ENCODE data around the gene PRKCB. TPM values are rescaled to one million over a fixed set of nuclear protein-coding genes. Genes with fewer than 3 reads are reported as not detected.
"Not testable (repeated sequence)": the region's sequence is repeated elsewhere in the genome, so short reads cannot be mapped to it uniquely, and the experiment has no call there.

PRKCB gene
- total RNA-seq, 4 donors from 2014 or later, result 10.7 to 23.9 (median 18.2) TPM

DNA sequence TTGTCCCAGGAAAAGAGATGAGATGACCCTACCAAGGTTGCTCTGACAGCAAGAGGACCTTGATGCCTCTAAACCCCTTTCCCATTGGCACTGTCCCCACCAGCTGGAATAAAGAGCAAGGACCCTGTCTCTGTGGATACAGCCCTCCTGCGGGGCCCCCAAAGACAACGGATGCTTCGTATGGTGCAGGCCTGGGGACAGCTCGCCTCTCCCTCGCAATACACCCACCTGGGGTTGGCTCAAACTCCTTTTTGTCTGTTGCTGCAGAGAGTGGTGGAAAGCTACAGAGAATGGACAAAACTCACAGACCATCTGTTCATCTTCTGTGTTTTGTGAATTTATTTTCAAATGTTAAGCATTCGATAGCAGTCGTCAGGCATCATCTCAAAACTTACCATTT lies 392.7 kb downstream of the PRKCB start:
- Histone ChIP-seq H3K27me3 (no peaks in the 10 kb centered on the region), H3K4me1 (no peaks in the 10 kb centered on the region), H3K4me3 (no peak overlapping the region), H3K36me3 (no peaks in the 10 kb centered on the region), H3K9me3 (peaks cover 0 to 7% (median 0%) of the 10 kb centered on the region in 3 donors), H3K27ac (no peak overlapping the region)
- no peak for TF ChIP-seq EP300 (IDR thresholded peaks at IDR 0.05)
- TF ChIP-seq, protein P1, sequence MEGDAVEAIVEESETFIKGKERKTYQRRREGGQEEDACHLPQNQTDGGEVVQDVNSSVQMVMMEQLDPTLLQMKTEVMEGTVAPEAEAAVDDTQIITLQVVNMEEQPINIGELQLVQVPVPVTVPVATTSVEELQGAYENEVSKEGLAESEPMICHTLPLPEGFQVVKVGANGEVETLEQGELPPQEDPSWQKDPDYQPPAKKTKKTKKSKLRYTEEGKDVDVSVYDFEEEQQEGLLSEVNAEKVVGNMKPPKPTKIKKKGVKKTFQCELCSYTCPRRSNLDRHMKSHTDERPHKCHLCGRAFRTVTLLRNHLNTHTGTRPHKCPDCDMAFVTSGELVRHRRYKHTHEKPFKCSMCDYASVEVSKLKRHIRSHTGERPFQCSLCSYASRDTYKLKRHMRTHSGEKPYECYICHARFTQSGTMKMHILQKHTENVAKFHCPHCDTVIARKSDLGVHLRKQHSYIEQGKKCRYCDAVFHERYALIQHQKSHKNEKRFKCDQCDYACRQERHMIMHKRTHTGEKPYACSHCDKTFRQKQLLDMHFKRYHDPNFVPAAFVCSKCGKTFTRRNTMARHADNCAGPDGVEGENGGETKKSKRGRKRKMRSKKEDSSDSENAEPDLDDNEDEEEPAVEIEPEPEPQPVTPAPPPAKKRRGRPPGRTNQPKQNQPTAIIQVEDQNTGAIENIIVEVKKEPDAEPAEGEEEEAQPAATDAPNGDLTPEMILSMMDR (IDR thresholded peaks at IDR 0.05), result no peak
- no peak for TF ChIP-seq POLR2A (IDR thresholded peaks at IDR 0.05)
- TF ChIP-seq POLR2AphosphoS5 (IDR thresholded peaks at IDR 0.05), result no peak
- 61 to 94% methylated on average over 2 to 3 of the region's 7 CpGs for WGBS, 2 donors (ENCODE audit: low coverage in 1 of 2)
- ATAC-seq, result no peak

DNA sequence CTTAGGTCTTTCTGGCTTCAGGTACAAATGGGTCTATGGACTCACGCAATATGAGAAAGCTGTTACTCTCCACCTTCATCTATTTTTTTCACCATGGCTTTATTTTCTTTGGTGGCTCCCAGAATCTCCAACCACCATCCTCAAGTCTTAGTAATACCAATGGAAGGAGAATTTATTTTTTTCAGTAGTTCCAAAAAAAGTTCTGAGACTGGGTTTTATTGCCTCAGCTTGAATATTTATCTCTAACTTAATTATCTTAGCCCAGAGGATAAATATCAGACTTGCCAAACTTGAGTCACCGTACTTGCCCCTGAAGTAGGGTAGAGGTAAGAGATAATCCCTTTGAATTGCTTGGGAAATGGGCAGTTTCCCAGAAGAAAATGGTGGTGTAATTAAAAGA lies 397.2 kb downstream of the PRKCB start:
- 89 to 100% methylated on average over 1 to 2 of the region's 2 CpGs for WGBS, 2 donors (ENCODE audit: low coverage in 1 of 2)
- TF ChIP-seq POLR2AphosphoS5 (IDR thresholded peaks at IDR 0.05) (no peak), POLR2A (IDR thresholded peaks at IDR 0.05) (no peak), EP300 (IDR thresholded peaks at IDR 0.05) (no peak)
- TF ChIP-seq, protein P1 (IDR thresholded peaks at IDR 0.05), result no peak
- Histone ChIP-seq H3K9me3 (peaks cover 0 to 16% (median 0%) of the 10 kb centered on the region in 3 donors), H3K27ac (no peak overlapping the region), H3K27me3 (no peaks in the 10 kb centered on the region), H3K36me3 (no peaks in the 10 kb centered on the region), H3K4me3 (no peak overlapping the region), H3K4me1 (no peaks in the 10 kb centered on the region)
- ATAC-seq, result no peak

DNA sequence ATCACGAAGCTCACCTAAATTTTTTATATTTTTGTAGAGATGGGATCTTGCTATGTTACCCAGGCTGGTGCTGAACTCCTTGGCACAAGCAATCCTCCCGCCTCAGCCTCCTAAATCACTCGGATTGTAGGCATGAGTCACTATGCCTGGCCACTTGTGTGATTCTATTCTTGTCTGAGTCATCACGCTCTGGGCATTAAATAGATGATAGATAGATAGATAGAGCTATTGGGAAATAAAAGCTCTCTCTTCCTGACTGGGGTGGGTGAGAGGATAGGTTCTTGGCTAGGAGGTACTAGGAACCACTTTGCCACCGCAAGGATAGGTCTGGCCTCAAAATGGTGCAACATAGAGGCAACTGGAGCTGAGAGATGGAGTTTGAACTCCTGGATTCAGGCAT lies 399.0 kb downstream of the PRKCB start:
- H3K36me3 ChIP-seq, result no peaks in the 10 kb centered on the region
- H3K27ac ChIP-seq, result no peak overlapping the region
- H3K4me1 ChIP-seq, result no peaks in the 10 kb centered on the region
- WGBS, 2 donors (ENCODE audit: low coverage in 1 of 2), result 56 to 76% methylated on average over 4 to 5 of the region's 5 CpGs
- no peak for ATAC-seq
- TF ChIP-seq EP300 (IDR thresholded peaks at IDR 0.05) (no peak), POLR2AphosphoS5 (IDR thresholded peaks at IDR 0.05) (no peak), POLR2A (IDR thresholded peaks at IDR 0.05) (no peak)
- TF ChIP-seq, protein P1 (IDR thresholded peaks at IDR 0.05), result no peak
- H3K9me3 ChIP-seq, result peaks cover 0 to 22% (median 0%) of the 10 kb centered on the region in 3 donors
- H3K4me3 ChIP-seq, result no peak overlapping the region
- H3K27me3 ChIP-seq, result no peaks in the 10 kb centered on the region

DNA sequence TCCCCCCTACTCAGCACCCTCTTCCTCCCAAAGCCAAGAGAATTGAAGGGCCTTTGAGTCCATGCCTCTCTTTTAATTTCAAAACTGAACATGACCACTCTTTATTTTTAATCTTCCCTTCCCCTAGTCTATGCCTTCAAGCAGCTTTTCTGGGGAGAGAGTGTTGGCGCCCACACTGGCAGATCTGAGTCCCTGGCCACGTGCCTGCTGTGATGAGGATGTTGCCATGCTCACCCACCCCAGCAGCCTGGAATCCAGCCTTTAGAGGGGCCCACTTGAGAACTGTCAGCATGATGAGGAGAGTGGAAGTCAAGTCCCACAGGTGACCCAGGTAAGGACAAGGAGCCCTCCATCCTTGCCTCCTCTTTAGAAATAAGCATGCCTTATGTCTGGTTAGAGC lies 400.0 kb downstream of the PRKCB start:
- no peak for ATAC-seq
- H3K27ac ChIP-seq, result no peak overlapping the region
- H3K36me3 ChIP-seq, result no peaks in the 10 kb centered on the region
- peaks cover 0 to 22% (median 0%) of the 10 kb centered on the region in 3 donors for H3K9me3 ChIP-seq
- TF ChIP-seq POLR2AphosphoS5 (IDR thresholded peaks at IDR 0.05), result no peak
- no peak overlapping the region for H3K4me3 ChIP-seq
- no peaks in the 10 kb centered on the region for H3K4me1 ChIP-seq
- WGBS, 2 donors (ENCODE audit: low coverage in 1 of 2), result 29 to 88% methylated on average over 1 to 2 of the region's 2 CpGs
- H3K27me3 ChIP-seq, result no peaks in the 10 kb centered on the region

DNA sequence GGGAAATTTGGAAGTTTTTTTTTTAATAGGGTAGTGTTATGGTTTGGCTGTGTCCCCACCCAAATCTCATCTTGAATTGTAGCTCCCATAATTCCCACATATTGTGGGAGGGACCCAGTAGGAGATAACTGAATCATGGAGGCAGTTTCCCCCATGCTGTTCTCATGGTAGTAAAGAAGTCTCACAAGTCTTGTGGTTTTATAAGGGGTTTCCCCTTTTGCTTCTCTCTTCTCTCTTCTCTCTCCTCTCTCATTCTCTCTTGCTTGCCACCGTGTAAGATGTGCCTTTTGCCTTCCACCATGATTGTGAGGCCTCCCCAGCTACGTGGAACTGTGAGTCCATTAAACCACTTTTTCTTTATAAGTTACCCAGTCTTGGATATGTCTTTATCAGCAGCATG lies 403.1 kb downstream of the PRKCB start:
- ATAC-seq, H3K4me1 ChIP-seq, H3K27ac ChIP-seq, H3K4me3 ChIP-seq, H3K27me3 ChIP-seq, H3K36me3 ChIP-seq: not testable (repeated sequence)
- 50 to 59% methylated on average over 2 of the region's 2 CpGs for WGBS, 2 donors (ENCODE audit: low coverage in 1 of 2)
- peaks cover 0 to 22% (median 0%) of the 10 kb centered on the region in 3 donors for H3K9me3 ChIP-seq

DNA sequence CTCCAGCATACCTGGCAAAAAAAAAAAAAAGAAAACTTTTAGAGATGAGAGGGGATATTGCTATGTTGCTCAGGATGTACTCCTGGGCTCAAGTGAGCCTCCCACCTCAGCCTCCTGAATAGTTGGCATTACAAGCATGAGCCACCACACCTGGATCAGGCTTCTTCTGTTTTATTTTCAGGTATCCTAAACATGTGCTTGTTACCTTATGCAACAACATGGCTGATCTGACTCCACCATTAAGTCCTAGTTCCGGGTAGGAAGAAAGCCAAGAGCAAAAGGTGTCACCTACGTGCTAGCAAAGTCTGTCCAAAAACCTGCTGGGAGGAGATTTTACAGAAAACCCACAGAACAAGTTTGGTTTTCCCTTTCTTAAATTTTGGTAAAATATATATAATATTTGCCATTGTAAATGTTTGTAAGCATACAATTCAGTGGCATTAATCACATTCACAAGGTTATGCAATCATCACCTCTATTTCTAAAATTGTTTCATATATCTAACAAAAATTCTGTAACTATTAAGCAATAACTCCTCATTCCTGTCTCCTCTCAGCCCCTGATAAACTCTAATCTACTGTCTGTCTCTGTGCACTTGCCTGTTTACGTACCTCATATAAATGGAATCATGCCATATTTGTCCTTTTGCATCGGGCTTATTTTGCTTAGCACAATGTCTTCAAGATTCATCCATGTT lies 411.3 kb downstream of the PRKCB start:
- H3K4me3 ChIP-seq, result no peak overlapping the region
- H3K27me3 ChIP-seq, result peaks cover 10% of the 10 kb centered on the region
- H3K4me1 ChIP-seq, result no peaks in the 10 kb centered on the region
- WGBS, 2 donors (ENCODE audit: low coverage in 1 of 2), result 54 to 78% methylated on average over 4 of the region's 4 CpGs
- ATAC-seq, result no peak
- no peak overlapping the region for H3K27ac ChIP-seq
- H3K36me3 ChIP-seq, result no peaks in the 10 kb centered on the region
- no peaks in the 10 kb centered on the region for H3K9me3 ChIP-seq
- TF ChIP-seq EP300 (IDR thresholded peaks at IDR 0.05) (no peak), POLR2A (IDR thresholded peaks at IDR 0.05) (no peak), POLR2AphosphoS5 (IDR thresholded peaks at IDR 0.05) (no peak)
- TF ChIP-seq, protein P1 (IDR thresholded peaks at IDR 0.05), result no peak

Measured in gastroesophageal sphincter (tissue), 4 donors.